Suprapubic skin (tissue), 4 donors: ENCODE results near the gene PRPF19.

Source experiments
- POLR2A ChIP-seq, 2 donors: fragments of 450-650 bp; IDR thresholded peaks; one replicate each; pipeline ENCODE4 v1.6.1; 2017; ENCODE audit warnings: antibody characterized with exemption in 2 of 2, mild to moderate bottlenecking in 2 of 2, moderate library complexity in 2 of 2
- POLR2AphosphoS5 ChIP-seq, 3 donors: sonication (generic); formaldehyde crosslinking; IDR thresholded peaks; one replicate each; pipeline ENCODE4 v1.6.1; 2017; ENCODE audit warnings: antibody characterized with exemption in 3 of 3

DNA sequence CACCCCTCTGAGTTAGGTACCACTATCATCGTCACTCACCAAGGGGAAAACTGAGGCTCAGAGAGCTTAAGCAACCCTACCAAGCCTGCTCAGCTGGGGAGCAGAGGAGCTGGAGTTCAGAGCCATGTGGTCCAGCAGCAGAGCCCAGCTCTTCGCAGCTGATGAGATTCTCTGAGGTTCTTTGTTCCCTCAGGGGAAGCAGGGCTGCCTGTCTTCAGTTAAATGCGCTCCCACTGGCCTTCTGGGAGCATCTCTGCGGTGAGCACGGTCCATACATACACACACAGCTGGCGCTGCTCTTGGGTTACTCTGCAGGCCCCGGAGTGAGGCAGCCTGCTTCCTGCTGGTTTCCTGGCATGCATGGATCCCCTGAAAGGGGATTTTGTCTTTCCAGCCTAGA lies 45.4 kb downstream of the PRPF19 start:
- TF ChIP-seq POLR2AphosphoS5 (IDR thresholded peaks at IDR 0.05) (no peak), POLR2A (IDR thresholded peaks at IDR 0.05) (no peak)
